ENCODE measurements around the gene MOSPD3.

DNA sequence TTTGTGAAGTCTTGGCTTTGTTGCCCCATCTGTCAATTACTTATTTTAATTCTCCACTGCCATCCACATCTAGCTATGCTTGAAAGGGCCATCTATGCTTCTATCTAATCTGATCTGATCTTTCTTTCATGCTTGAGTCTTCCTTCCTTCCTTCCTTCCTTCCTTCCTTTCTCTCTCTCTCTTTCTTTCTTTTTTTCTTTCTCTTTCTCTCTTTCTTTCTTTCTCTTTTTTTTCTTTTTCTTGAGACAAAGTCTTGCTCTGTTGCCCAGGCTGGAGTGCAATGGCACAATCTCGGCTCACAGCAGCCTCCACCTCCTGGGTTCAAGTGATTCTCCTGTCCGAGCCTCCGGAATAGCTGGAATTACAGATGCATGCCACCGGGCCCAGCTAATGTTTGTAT lies 17.7 kb downstream of the MOSPD3 start:
- TF ChIP-seq, protein P1, sequence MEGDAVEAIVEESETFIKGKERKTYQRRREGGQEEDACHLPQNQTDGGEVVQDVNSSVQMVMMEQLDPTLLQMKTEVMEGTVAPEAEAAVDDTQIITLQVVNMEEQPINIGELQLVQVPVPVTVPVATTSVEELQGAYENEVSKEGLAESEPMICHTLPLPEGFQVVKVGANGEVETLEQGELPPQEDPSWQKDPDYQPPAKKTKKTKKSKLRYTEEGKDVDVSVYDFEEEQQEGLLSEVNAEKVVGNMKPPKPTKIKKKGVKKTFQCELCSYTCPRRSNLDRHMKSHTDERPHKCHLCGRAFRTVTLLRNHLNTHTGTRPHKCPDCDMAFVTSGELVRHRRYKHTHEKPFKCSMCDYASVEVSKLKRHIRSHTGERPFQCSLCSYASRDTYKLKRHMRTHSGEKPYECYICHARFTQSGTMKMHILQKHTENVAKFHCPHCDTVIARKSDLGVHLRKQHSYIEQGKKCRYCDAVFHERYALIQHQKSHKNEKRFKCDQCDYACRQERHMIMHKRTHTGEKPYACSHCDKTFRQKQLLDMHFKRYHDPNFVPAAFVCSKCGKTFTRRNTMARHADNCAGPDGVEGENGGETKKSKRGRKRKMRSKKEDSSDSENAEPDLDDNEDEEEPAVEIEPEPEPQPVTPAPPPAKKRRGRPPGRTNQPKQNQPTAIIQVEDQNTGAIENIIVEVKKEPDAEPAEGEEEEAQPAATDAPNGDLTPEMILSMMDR (IDR thresholded peaks at IDR 0.05) = no peak
- TF ChIP-seq POLR2AphosphoS5 (IDR thresholded peaks at IDR 0.05; ENCODE audit: insufficient read depth in 1 of 2, low read depth in 1 of 2) = no peak
